Measurements from ENCODE around the gene ANAPC13. TPM values are rescaled to one million over a fixed set of nuclear protein-coding genes. Genes with fewer than 3 reads are reported as not detected.

ANAPC13 gene
- total and polyA plus RNA-seq, 12 donors, result 25.7 to 119 (median 81.2) TPM

DNA sequence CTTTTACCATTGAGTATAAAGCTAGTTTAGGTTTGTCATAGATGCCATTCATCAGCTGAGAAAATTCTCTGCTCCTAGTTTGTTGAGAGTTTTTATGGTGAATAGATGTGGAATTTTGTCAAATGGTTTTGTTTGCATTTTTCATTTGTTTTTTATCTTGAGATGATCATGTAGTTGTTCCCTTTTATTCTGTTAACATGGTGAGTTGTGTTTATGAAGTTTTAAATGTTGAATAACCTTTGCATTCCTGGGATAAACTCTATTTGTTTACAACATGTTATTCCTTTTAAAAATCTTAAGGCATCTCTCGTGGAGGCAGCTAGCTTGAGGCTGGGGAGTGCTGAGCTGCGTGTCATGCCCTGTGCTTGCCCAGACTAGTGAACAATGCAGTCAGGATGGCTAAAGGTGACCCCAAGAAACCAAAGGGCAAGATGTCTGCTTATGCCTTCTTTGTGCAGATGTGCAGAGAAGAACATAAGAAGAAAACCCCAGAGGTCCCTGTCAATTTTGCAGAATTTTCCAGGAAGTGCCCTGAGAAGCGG is 48.5 kb downstream of the ANAPC13 start:
- Histone ChIP-seq H3K4me3 (no peak overlapping the region), H3K4me1 (no peaks in the 10 kb centered on the region), H3K27me3 (no peaks in the 10 kb centered on the region), H3K27ac (no peak overlapping the region), H3K36me3 (no peaks in the 10 kb centered on the region), H3K9me3 (no peaks in the 10 kb centered on the region)
- intact Hi-C loops (cut with DNase I), result no loop called here
- ATAC-seq, result no peak
- no peak for DNase-seq
- TF ChIP-seq, protein P1, sequence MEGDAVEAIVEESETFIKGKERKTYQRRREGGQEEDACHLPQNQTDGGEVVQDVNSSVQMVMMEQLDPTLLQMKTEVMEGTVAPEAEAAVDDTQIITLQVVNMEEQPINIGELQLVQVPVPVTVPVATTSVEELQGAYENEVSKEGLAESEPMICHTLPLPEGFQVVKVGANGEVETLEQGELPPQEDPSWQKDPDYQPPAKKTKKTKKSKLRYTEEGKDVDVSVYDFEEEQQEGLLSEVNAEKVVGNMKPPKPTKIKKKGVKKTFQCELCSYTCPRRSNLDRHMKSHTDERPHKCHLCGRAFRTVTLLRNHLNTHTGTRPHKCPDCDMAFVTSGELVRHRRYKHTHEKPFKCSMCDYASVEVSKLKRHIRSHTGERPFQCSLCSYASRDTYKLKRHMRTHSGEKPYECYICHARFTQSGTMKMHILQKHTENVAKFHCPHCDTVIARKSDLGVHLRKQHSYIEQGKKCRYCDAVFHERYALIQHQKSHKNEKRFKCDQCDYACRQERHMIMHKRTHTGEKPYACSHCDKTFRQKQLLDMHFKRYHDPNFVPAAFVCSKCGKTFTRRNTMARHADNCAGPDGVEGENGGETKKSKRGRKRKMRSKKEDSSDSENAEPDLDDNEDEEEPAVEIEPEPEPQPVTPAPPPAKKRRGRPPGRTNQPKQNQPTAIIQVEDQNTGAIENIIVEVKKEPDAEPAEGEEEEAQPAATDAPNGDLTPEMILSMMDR (IDR thresholded peaks at IDR 0.05), result no peak
- WGBS, 2 donors, result 80 to 83% methylated on average over 3 of the region's 3 CpGs

DNA sequence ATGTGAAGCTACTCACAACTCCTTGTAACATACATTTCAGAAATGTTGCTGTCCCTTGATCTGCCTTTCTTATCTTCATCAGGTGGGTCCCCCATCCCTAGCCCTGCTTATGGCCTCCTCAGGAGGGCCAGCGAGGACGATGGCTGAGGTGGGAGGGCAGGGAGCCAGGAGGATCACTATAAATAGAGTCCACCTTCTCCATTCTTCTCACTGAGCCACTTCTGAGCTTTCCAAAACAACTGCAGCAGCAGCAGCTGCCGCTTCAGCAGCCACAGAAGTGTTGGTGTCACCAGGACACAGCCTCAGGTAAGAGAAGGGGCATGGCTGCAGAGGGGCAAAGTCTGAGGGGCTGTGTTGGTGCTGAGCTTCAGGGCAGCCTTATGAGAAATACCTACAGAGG is 53.5 kb downstream of the ANAPC13 start:
- Histone ChIP-seq H3K4me3 (no peak overlapping the region), H3K36me3 (no peaks in the 10 kb centered on the region), H3K27ac (no peak overlapping the region), H3K27me3 (no peaks in the 10 kb centered on the region), H3K9me3 (no peaks in the 10 kb centered on the region), H3K4me1 (peaks cover 0 to 5% (median 0%) of the 10 kb centered on the region in 9 donors)
- DNase-seq (no peak), ATAC-seq (peak in 1 of 8 donors; percentile 25)
- TF ChIP-seq, protein P1 (IDR thresholded peaks at IDR 0.05), result no peak
- intact Hi-C loops (cut with DNase I), result no loop called here
- 46 to 50% methylated on average over 3 of the region's 3 CpGs for WGBS, 2 donors

DNA sequence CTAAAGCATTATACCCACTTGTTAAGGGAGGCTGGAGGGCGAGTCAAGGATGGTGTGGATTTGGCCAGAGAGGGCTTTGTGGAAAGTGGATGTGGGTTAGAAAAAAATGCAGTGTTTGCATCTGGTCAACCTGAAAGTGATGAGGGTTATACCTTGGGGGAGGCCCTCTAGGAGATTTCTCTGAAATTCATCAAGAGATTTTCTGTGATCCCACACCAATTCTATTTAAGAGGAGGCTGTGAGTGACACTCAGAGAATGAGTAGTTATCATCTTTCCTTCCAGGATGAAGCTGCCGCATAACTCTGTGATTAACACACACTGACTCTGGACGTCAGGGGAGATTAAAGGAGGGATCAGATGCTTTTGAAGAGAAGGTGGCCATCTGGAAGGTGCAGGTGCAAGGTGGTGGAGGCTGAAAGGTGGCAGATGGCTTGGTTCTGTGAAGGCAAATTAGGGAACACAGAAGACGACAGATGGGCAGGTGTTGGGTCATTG is 54.8 kb downstream of the ANAPC13 start:
- Histone ChIP-seq H3K27me3 (no peaks in the 10 kb centered on the region), H3K4me3 (no peak overlapping the region), H3K4me1 (peaks cover 0 to 14% (median 0%) of the 10 kb centered on the region in 9 donors), H3K9me3 (no peaks in the 10 kb centered on the region), H3K36me3 (no peaks in the 10 kb centered on the region), H3K27ac (no peak overlapping the region)
- TF ChIP-seq, protein P1 (IDR thresholded peaks at IDR 0.05), result no peak
- ATAC-seq (no peak), DNase-seq (no peak)
- intact Hi-C loops (cut with DNase I), result no loop called here
- WGBS, 2 donors, result 85 to 86% methylated on average over 4 of the region's 4 CpGs

DNA sequence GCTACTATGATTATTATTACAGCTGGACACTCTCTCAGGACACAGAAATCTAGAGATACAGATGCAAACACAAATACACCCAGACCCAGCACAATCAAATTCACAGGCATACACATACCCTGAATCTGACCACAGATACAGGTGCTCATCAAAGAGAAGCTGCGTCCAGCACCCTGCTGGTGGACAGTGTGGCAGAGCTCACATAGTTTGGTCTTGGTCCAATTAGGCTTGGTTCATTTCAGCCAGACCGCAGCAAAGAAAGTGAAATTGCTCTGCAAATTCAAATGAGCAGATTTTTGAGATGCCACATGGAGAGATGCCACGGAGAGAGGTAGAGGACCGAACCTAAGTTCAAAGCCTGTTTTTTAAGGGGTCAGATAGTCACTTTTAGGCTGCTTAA is 55.6 kb downstream of the ANAPC13 start:
- intact Hi-C loops (cut with DNase I), result no loop called here

More for the DNA sequence above, 55.6 kb downstream of the ANAPC13 start:
- ATAC-seq (no peak), DNase-seq (no peak)
- Histone ChIP-seq H3K27me3 (no peaks in the 10 kb centered on the region), H3K27ac (no peak overlapping the region), H3K36me3 (no peaks in the 10 kb centered on the region), H3K4me3 (no peak overlapping the region), H3K4me1 (peaks cover 0 to 14% (median 0%) of the 10 kb centered on the region in 9 donors), H3K9me3 (no peaks in the 10 kb centered on the region)
- TF ChIP-seq, protein P1 (IDR thresholded peaks at IDR 0.05), result no peak
- 90 to 91% methylated on average over 4 of the region's 4 CpGs for WGBS, 2 donors

All from heart right ventricle (tissue), 16 donors.